SJCRH30 (cell line): ENCODE results near the gene FUT7. TPM values are rescaled to one million over a fixed set of nuclear protein-coding genes. Genes with fewer than 3 reads are reported as not detected.
A peak's percentile ranks its signal among the peaks of the same experiment; 100 is the strongest.

Experiments used
- DNase-seq, 2 experiments: peaks; one replicate each; pipeline ENCODE4 v3.0.0-alpha.2; 2015 to 2020
- H3K27ac ChIP-seq: fragments of 250-450 bp; sonication (Bioruptor Pico); 2 replicates; pipeline ENCODE4 v1.5.1; 2020; ENCODE audit warnings: mild to moderate bottlenecking, moderate library complexity
- H3K27me3 ChIP-seq: fragments of 250-450 bp; sonication (Bioruptor Pico); 2 replicates; pipeline ENCODE4 v1.5.1; 2020; ENCODE audit warnings: mild to moderate bottlenecking, moderate library complexity
- H3K36me3 ChIP-seq: fragments of 250-450 bp; sonication (Bioruptor Pico); 2 replicates; pipeline ENCODE4 v1.5.1; 2020; ENCODE audit warnings: mild to moderate bottlenecking, moderate library complexity
- H3K4me1 ChIP-seq: fragments of 250-450 bp; sonication (Bioruptor Pico); 2 replicates; pipeline ENCODE4 v1.5.1; 2020; ENCODE audit warnings: mild to moderate bottlenecking, moderate library complexity
- H3K4me3 ChIP-seq: fragments of 250-450 bp; sonication (Bioruptor Pico); 2 replicates; pipeline ENCODE4 v1.5.1; 2020; ENCODE audit warnings: mild to moderate bottlenecking, moderate library complexity
- H3K9me3 ChIP-seq: fragments of 250-450 bp; sonication (Bioruptor Pico); replicated peaks from 2 replicates; pipeline ENCODE4 v1.5.1; 2020; ENCODE audit warnings: mild to moderate bottlenecking, moderate library complexity
- total RNA-seq: library from RNA; depleted of rRNA; stranded (reverse); fragments of >200 nt; shearing (Covaris generic); gene quantifications from 2 replicates; pipeline ENCODE4 v1.2.3, GENCODE V29; 2014

Gene FUT7
- total RNA-seq, 1 experiment from 2014 or later, result not detected

GRCh38 chr9:137026384-137026783 lies 5.5 kb downstream of the FUT7 start:
- Histone ChIP-seq H3K27ac (no peak overlapping the region), H3K4me3 (no peak overlapping the region), H3K9me3 (no peaks in the 10 kb centered on the region), H3K27me3 (peaks cover 14% of the 10 kb centered on the region), H3K4me1 (peaks cover 33% of the 10 kb centered on the region), H3K36me3 (no peaks in the 10 kb centered on the region)
- no peak for DNase-seq

GRCh38 chr9:137025517-137025966 lies 6.3 kb downstream of the FUT7 start:
- Histone ChIP-seq H3K9me3 (no peaks in the 10 kb centered on the region), H3K27me3 (peaks cover 14% of the 10 kb centered on the region), H3K4me1 (peaks cover 33% of the 10 kb centered on the region), H3K4me3 (no peak overlapping the region), H3K27ac (no peak overlapping the region), H3K36me3 (no peaks in the 10 kb centered on the region)
- peak; percentile 66 to 74 for DNase-seq

- Histone ChIP-seq H3K4me3 (no peak overlapping the region), H3K4me1 (peaks cover 32% of the 10 kb centered on the region), H3K27me3 (peaks cover 14% of the 10 kb centered on the region), H3K36me3 (no peaks in the 10 kb centered on the region), H3K27ac (no peak overlapping the region), H3K9me3 (no peaks in the 10 kb centered on the region)
- peak; percentile 88 to 89 for DNase-seq
These were observed 8.3 kb downstream of the FUT7 start for GRCh38 chr9:137023583-137023991.

- Histone ChIP-seq H3K9me3 (no peaks in the 10 kb centered on the region), H3K4me3 (no peak overlapping the region), H3K27me3 (peaks cover 14% of the 10 kb centered on the region), H3K36me3 (no peaks in the 10 kb centered on the region), H3K27ac (no peak overlapping the region), H3K4me1 (peaks cover 30% of the 10 kb centered on the region)
- DNase-seq, result no peak
These were observed 8.7 kb downstream of the FUT7 start for GRCh38 chr9:137023157-137023556.

- DNase-seq, result no peak
- H3K4me1 ChIP-seq, result peaks cover 30% of the 10 kb centered on the region
These were observed 9.3 kb downstream of the FUT7 start for GRCh38 chr9:137022662-137023008.

GRCh38 chr9:137021979-137022661 lies 9.8 kb downstream of the FUT7 start:
- peak; percentile 67 to 75 for DNase-seq
- Histone ChIP-seq H3K27me3 (peaks cover 9% of the 10 kb centered on the region), H3K36me3 (no peaks in the 10 kb centered on the region), H3K27ac (no peak overlapping the region), H3K4me1 (peaks cover 30% of the 10 kb centered on the region), H3K9me3 (no peaks in the 10 kb centered on the region), H3K4me3 (no peak overlapping the region)

More at GRCh38 chr9:137022662-137023008, 9.3 kb downstream of the FUT7 start:
- Histone ChIP-seq H3K36me3 (no peaks in the 10 kb centered on the region), H3K9me3 (no peaks in the 10 kb centered on the region), H3K4me3 (no peak overlapping the region), H3K27ac (no peak overlapping the region), H3K27me3 (peaks cover 14% of the 10 kb centered on the region)

GRCh38 chr9:137021568-137021978 lies 10.3 kb downstream of the FUT7 start:
- Histone ChIP-seq H3K36me3 (no peaks in the 10 kb centered on the region), H3K9me3 (no peaks in the 10 kb centered on the region), H3K4me1 (peaks cover 30% of the 10 kb centered on the region), H3K27ac (no peak overlapping the region), H3K4me3 (no peak overlapping the region), H3K27me3 (peaks cover 7% of the 10 kb centered on the region)
- no peak for DNase-seq

GRCh38 chr9:137020771-137021567 lies 10.9 kb downstream of the FUT7 start:
- Histone ChIP-seq H3K36me3 (no peaks in the 10 kb centered on the region), H3K4me1 (peaks cover 28% of the 10 kb centered on the region), H3K27ac (no peak overlapping the region), H3K9me3 (no peaks in the 10 kb centered on the region), H3K27me3 (peaks cover 5% of the 10 kb centered on the region), H3K4me3 (no peak overlapping the region)
- DNase-seq, result no peak

- Histone ChIP-seq H3K27me3 (no peaks in the 10 kb centered on the region), H3K4me3 (no peak overlapping the region), H3K9me3 (no peaks in the 10 kb centered on the region), H3K27ac (no peak overlapping the region), H3K36me3 (no peaks in the 10 kb centered on the region), H3K4me1 (peaks cover 19% of the 10 kb centered on the region)
- no peak for DNase-seq
These were observed 11.8 kb downstream of the FUT7 start for GRCh38 chr9:137019891-137020683.

- H3K27me3 ChIP-seq, result no peaks in the 10 kb centered on the region
- peaks cover 12% of the 10 kb centered on the region for H3K4me1 ChIP-seq
- H3K36me3 ChIP-seq, result no peaks in the 10 kb centered on the region
- no peak overlapping the region for H3K27ac ChIP-seq
- H3K9me3 ChIP-seq, result no peaks in the 10 kb centered on the region
- DNase-seq, result no peak
- no peak overlapping the region for H3K4me3 ChIP-seq
These were observed 12.9 kb downstream of the FUT7 start for GRCh38 chr9:137018761-137019559.

GRCh38 chr9:137017791-137018497 lies 13.9 kb downstream of the FUT7 start:
- H3K9me3 ChIP-seq, result no peaks in the 10 kb centered on the region
- H3K27me3 ChIP-seq, result no peaks in the 10 kb centered on the region
- H3K36me3 ChIP-seq, result no peaks in the 10 kb centered on the region
- H3K4me1 ChIP-seq, result peaks cover 2% of the 10 kb centered on the region
- H3K27ac ChIP-seq, result no peak overlapping the region
- H3K4me3 ChIP-seq, result no peak overlapping the region
- no peak for DNase-seq

- no peaks in the 10 kb centered on the region for H3K36me3 ChIP-seq
- H3K27me3 ChIP-seq, result no peaks in the 10 kb centered on the region
- no peak overlapping the region for H3K27ac ChIP-seq
- no peaks in the 10 kb centered on the region for H3K9me3 ChIP-seq
- H3K4me3 ChIP-seq, result no peak overlapping the region
- DNase-seq, result no peak
- H3K4me1 ChIP-seq, result no peaks in the 10 kb centered on the region
These were observed 14.8 kb downstream of the FUT7 start for GRCh38 chr9:137017071-137017470.

GRCh38 chr9:137016436-137016835 lies 15.5 kb downstream of the FUT7 start:
- no peak overlapping the region for H3K27ac ChIP-seq
- no peak for DNase-seq
- H3K4me1 ChIP-seq, result no peaks in the 10 kb centered on the region
- no peak overlapping the region for H3K4me3 ChIP-seq
- no peaks in the 10 kb centered on the region for H3K36me3 ChIP-seq
- H3K27me3 ChIP-seq, result no peaks in the 10 kb centered on the region
- no peaks in the 10 kb centered on the region for H3K9me3 ChIP-seq

GRCh38 chr9:137015976-137016375 lies 15.9 kb downstream of the FUT7 start:
- no peak for DNase-seq
- Histone ChIP-seq H3K4me3 (no peak overlapping the region), H3K4me1 (no peaks in the 10 kb centered on the region)

More at GRCh38 chr9:137015976-137016375, 15.9 kb downstream of the FUT7 start:
- H3K9me3 ChIP-seq, result no peaks in the 10 kb centered on the region
- no peaks in the 10 kb centered on the region for H3K27me3 ChIP-seq
- no peaks in the 10 kb centered on the region for H3K36me3 ChIP-seq
- no peak overlapping the region for H3K27ac ChIP-seq
